Testis (tissue), 3 donors: ENCODE results near the gene TOM1L2. TPM values are rescaled to one million over a fixed set of nuclear protein-coding genes. Genes with fewer than 3 reads are reported as not detected.

Experiments
- DNase-seq: peaks from one replicate; pipeline ENCODE4 v3.0.0-alpha.2; 2019
- H3K27ac ChIP-seq, 2 donors: fragments of 200-600 bp; sonication (generic); one replicate each; pipeline ENCODE4 v1.5.1; 2019
- H3K27me3 ChIP-seq: fragments of 200-600 bp; sonication (generic); one replicate; pipeline ENCODE4 v1.5.1; 2019
- H3K36me3 ChIP-seq: fragments of 200-600 bp; sonication (generic); one replicate; pipeline ENCODE4 v1.5.1; 2017; ENCODE audit warnings: low read depth; ENCODE audit errors: missing control alignments
- H3K4me1 ChIP-seq: fragments of 200-600 bp; sonication (generic); one replicate; pipeline ENCODE4 v1.5.1; 2019
- H3K4me3 ChIP-seq, 2 donors: fragments of 200-600 bp; sonication (generic); one replicate each; pipeline ENCODE4 v1.5.1; 2017 to 2019
- H3K9me3 ChIP-seq: fragments of 200-600 bp; sonication (generic); one replicate; pipeline ENCODE4 v1.5.1; 2017
- CTCF ChIP-seq, 3 experiments: fragments of 450-650 bp in 2 of 3; fragments of 200-600 bp in 1 of 3; sonication (generic) in 1 of 3; IDR thresholded peaks; one replicate each; pipeline ENCODE4 v1.5.1; 2016 to 2019; ENCODE audit warnings: antibody characterized with exemption in 3 of 3, mild to moderate bottlenecking in 2 of 3, moderate library complexity in 1 of 3
- POLR2A ChIP-seq: fragments of 450-650 bp; IDR thresholded peaks from one replicate; pipeline ENCODE4 v1.6.1; 2017; ENCODE audit warnings: antibody characterized with exemption, mild to moderate bottlenecking, moderate library complexity
- WGBS, 2 donors: methylation state at CpG; one replicate each; pipeline ENCODE4 v1.1.5; 2018; 5-methylcytosine and 5-hydroxymethylcytosine counted together
- intact Hi-C: fragments of 100-400 bp; cut with DNase I; formaldehyde crosslinking; loops from one replicate; pipeline ENCODE4 v1.15.1; 2023; ENCODE audit warnings: low total_unique reads
- polyA plus RNA-seq: library from polyadenylated mRNA; stranded (reverse); fragments of 350-450 nt; fragmentation: Illumina TruSeq; extraction: RNeasy Lipid Tissue Mini Kit (QIAGEN cat#74804); gene quantifications from one replicate; pipeline ENCODE4 v1.2.3, GENCODE V29; 2014; ENCODE audit warnings: low read depth, low replicate concordance; ENCODE audit not compliant: insufficient read depth
- total RNA-seq, 2 donors: library from RNA; depleted of rRNA; stranded (reverse); fragments of >200 nt; gene quantifications; one replicate each; pipeline ENCODE4 v1.2.3, GENCODE V29; 2016

TOM1L2 gene
- total and polyA plus RNA-seq, 3 donors from 2014 or later = 92.4 to 221 (median 218) TPM

GRCh38 chr17:17841601-17842025 is 130.6 kb downstream of the TOM1L2 start:
- H3K27ac ChIP-seq = peak overlapping the region; percentile 97 to 98
- 50 to 78% methylated on average over 1 of the region's 1 CpG for WGBS, 2 donors
- no peaks in the 10 kb centered on the region for H3K36me3 ChIP-seq
- H3K27me3 ChIP-seq = no peaks in the 10 kb centered on the region
- peaks cover 58% of the 10 kb centered on the region for H3K4me1 ChIP-seq
- intact Hi-C loops = no loop called here
- H3K4me3 ChIP-seq = no peak overlapping the region
- peak; percentile 84 for DNase-seq
- H3K9me3 ChIP-seq = no peaks in the 10 kb centered on the region
- no peak for TF ChIP-seq POLR2A
- TF ChIP-seq CTCF (IDR thresholded peaks at IDR 0.05) = no peak

- H3K4me1 ChIP-seq = peaks cover 58% of the 10 kb centered on the region
- H3K4me3 ChIP-seq = peak overlapping the region; percentile 55 to 73
- TF ChIP-seq POLR2A = no peak
- TF ChIP-seq CTCF (IDR thresholded peaks at IDR 0.05) = no peak
- intact Hi-C loops = no loop called here
- no peak for DNase-seq
- H3K36me3 ChIP-seq = no peaks in the 10 kb centered on the region
- H3K27me3 ChIP-seq = no peaks in the 10 kb centered on the region
- 41 to 48% methylated on average over 7 of the region's 7 CpGs for WGBS, 2 donors
- H3K9me3 ChIP-seq = no peaks in the 10 kb centered on the region
- peak overlapping the region; percentile 97 to 98 for H3K27ac ChIP-seq
Measured at GRCh38 chr17:17840751-17841591, 131.2 kb downstream of the TOM1L2 start.

GRCh38 chr17:17839791-17840707 is 132.2 kb downstream of the TOM1L2 start:
- Histone ChIP-seq H3K4me3 (peak overlapping the region; percentile 55 to 73), H3K27me3 (no peaks in the 10 kb centered on the region), H3K4me1 (peaks cover 68% of the 10 kb centered on the region), H3K36me3 (no peaks in the 10 kb centered on the region), H3K9me3 (no peaks in the 10 kb centered on the region), H3K27ac (peak overlapping the region; percentile 97 to 98)
- peak; percentile 86 for DNase-seq
- WGBS, 2 donors = 2 to 18% methylated on average over 2 to 66 of the region's 71 CpGs
- TF ChIP-seq POLR2A (peak; percentile 24), CTCF (IDR thresholded peaks at IDR 0.05) (no peak)
- intact Hi-C loops = no loop called here

- 53 to 56% methylated on average over 10 to 11 of the region's 11 CpGs for WGBS, 2 donors
- Histone ChIP-seq H3K27me3 (no peaks in the 10 kb centered on the region), H3K4me3 (no peak overlapping the region), H3K36me3 (no peaks in the 10 kb centered on the region), H3K27ac (peak overlapping the region; percentile 95 to 98), H3K9me3 (no peaks in the 10 kb centered on the region), H3K4me1 (peaks cover 74% of the 10 kb centered on the region)
- DNase-seq = peak; percentile 78
- TF ChIP-seq POLR2A (no peak), CTCF (IDR thresholded peaks at IDR 0.05) (no peak)
- intact Hi-C loops = no loop called here
Measured at GRCh38 chr17:17837966-17838962, 133.9 kb downstream of the TOM1L2 start.
